ENCODE measurements around the gene ATP8A1. TPM values are rescaled to one million over a fixed set of nuclear protein-coding genes. Genes with fewer than 3 reads are reported as not detected.
"Not testable (repeated sequence)": the region's sequence is repeated elsewhere in the genome, so short reads cannot be mapped to it uniquely, and the experiment has no call there.

The ATP8A1 gene
- total RNA-seq, 2 experiments from 2014 or later, result 80.0 to 141 TPM

- Histone ChIP-seq H3K4me3 (ENCODE audit: low read depth, low read length, poor library complexity, severe bottlenecking) (no peak overlapping the region), H3K36me3 (ENCODE audit: insufficient read depth, low read length) (peaks cover 60% of the 10 kb centered on the region), H3K27ac (ENCODE audit: low read depth, low read length, poor library complexity, severe bottlenecking) (no peak overlapping the region), H3K9me3 (ENCODE audit: low read length) (no peaks in the 10 kb centered on the region), H3K4me2 (ENCODE audit: low read length) (no peak overlapping the region), H3K9me2 (ENCODE audit: insufficient read depth, low read length) (no peaks in the 10 kb centered on the region), H3K4me1 (ENCODE audit: insufficient read depth, low read length, poor library complexity, severe bottlenecking) (no peaks in the 10 kb centered on the region), H4K20me1 (ENCODE audit: insufficient read depth, low read length) (no peaks in the 10 kb centered on the region), H2AFZ (ENCODE audit: low read length) (no peak overlapping the region), H3K79me2 (ENCODE audit: insufficient read depth, low read depth, low read length) (no peaks in the 10 kb centered on the region)
- DNase-seq (ENCODE audit: low spot score), result no peak
- intact Hi-C loops (cut with micrococcal nuclease; ENCODE audit: unreplicated experiment), result no loop called here
- CTCF ChIA-PET (ENCODE audit: unreplicated experiment), result no interaction called here
- POLR2A ChIA-PET, result interaction anchor here (0.6 to 1.3 kb wide), 3 partner anchors 36 to 124 kb away, joined by 3 to 5 read pairs (median 4); no protein-coding TSS in a partner anchor
- TF ChIP-seq CTCF (conservative IDR thresholded peaks at IDR 0.05; ENCODE audit: low read length) (no peak), EZH2phosphoT487 (IDR thresholded peaks at IDR 0.05; ENCODE audit: borderline replicate concordance, low read depth, low read length) (no peak)
- BruUV-seq (replicated peaks), result no TSS peak
Measured at GRCh38 chr4:42466273-42466844, 190.5 kb downstream of the ATP8A1 start.

GRCh38 chr4:42464550-42465094 lies 192.3 kb downstream of the ATP8A1 start:
- H3K9me3 ChIP-seq (ENCODE audit: low read length), result no peaks in the 10 kb centered on the region
- H3K27ac ChIP-seq (ENCODE audit: low read depth, low read length, poor library complexity, severe bottlenecking), result no peak overlapping the region
- no TSS peak for BruUV-seq (replicated peaks)
- TF ChIP-seq CTCF (conservative IDR thresholded peaks at IDR 0.05; ENCODE audit: low read length), result no peak
- TF ChIP-seq EZH2phosphoT487 (IDR thresholded peaks at IDR 0.05; ENCODE audit: borderline replicate concordance, low read depth, low read length), result no peak
- DNase-seq (ENCODE audit: low spot score), result no peak
- no peaks in the 10 kb centered on the region for H3K9me2 ChIP-seq (ENCODE audit: insufficient read depth, low read length)
- no peak overlapping the region for H3K4me3 ChIP-seq (ENCODE audit: low read depth, low read length, poor library complexity, severe bottlenecking)
- intact Hi-C loops (cut with micrococcal nuclease; ENCODE audit: unreplicated experiment), result no loop called here
- H3K36me3 ChIP-seq (ENCODE audit: insufficient read depth, low read length), result peaks cover 69% of the 10 kb centered on the region
- H4K20me1 ChIP-seq (ENCODE audit: insufficient read depth, low read length), result no peaks in the 10 kb centered on the region
- H3K4me2 ChIP-seq (ENCODE audit: low read length), result no peak overlapping the region
- no peaks in the 10 kb centered on the region for H3K4me1 ChIP-seq (ENCODE audit: insufficient read depth, low read length, poor library complexity, severe bottlenecking)
- ChIA-PET POLR2A (interaction anchor here (0.6 kb wide), 1 partner anchor 200 kb away, joined by 3 read pairs; no protein-coding TSS in a partner anchor), CTCF (ENCODE audit: unreplicated experiment) (no interaction called here)
- H3K79me2 ChIP-seq (ENCODE audit: insufficient read depth, low read depth, low read length), result no peaks in the 10 kb centered on the region
- no peak overlapping the region for H2AFZ ChIP-seq (ENCODE audit: low read length)

- POLR2A ChIA-PET, result interaction anchor here (1.0 to 1.2 kb wide), 2 partner anchors 10 kb away, joined by 3 read pairs; no protein-coding TSS in a partner anchor
- H3K79me2 ChIP-seq (ENCODE audit: insufficient read depth, low read depth, low read length); H3K9me3 ChIP-seq (ENCODE audit: low read length); BruUV-seq (replicated peaks); H4K20me1 ChIP-seq (ENCODE audit: insufficient read depth, low read length); H3K4me3 ChIP-seq (ENCODE audit: low read depth, low read length, poor library complexity, severe bottlenecking); H3K27ac ChIP-seq (ENCODE audit: low read depth, low read length, poor library complexity, severe bottlenecking); intact Hi-C loops (cut with micrococcal nuclease; ENCODE audit: unreplicated experiment); CTCF ChIA-PET (ENCODE audit: unreplicated experiment); H3K4me2 ChIP-seq (ENCODE audit: low read length); H3K4me1 ChIP-seq (ENCODE audit: insufficient read depth, low read length, poor library complexity, severe bottlenecking); H2AFZ ChIP-seq (ENCODE audit: low read length); H3K9me2 ChIP-seq (ENCODE audit: insufficient read depth, low read length); DNase-seq (ENCODE audit: low spot score): not testable (repeated sequence)
- H3K36me3 ChIP-seq (ENCODE audit: insufficient read depth, low read length), result peaks cover 74% of the 10 kb centered on the region
Measured at GRCh38 chr4:42461216-42461615, 195.7 kb downstream of the ATP8A1 start.
